DMS 273 (cell line): Measurements from ENCODE around the gene NEMP2.
A peak's percentile ranks its signal among the peaks of the same experiment; 100 is the strongest.

Experiments
- DNase-seq: peaks from one replicate; lab custom pipeline; 2025; ENCODE audit not compliant: unreplicated experiment; lab: John Stamatoyannopoulos, UW

The NEMP2 gene

DNA sequence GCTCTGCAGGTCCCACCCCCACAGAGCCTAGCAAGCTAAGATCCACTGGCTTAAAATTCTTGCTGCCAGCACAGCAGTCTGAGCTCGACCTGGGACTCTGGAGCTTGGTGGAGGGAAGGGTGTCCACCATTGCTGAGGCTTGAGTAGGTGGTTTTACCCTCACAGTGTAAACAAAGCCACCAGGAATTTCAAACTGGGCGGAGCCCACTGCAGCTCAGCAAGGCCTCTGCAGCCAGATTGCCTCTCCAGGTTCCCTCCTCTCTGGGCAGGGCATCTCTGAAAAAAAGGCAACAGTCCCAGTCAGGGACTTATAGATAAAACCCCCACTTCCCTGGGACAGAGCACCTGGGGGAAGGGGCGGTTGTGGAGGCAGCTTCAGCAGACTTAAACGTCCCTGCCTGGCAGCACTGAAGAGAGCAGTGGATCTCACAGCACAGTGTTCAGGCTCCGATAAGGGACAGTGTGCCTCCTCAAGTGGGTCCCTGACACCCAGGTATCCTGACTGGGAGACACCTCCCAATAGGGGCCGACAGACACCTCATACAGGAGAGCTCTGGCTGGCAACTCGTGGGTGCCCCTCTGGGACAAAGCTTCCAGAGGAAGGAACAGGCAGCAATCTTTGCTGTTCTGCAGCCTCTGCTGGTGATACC, 20.0 kb upstream of the NEMP2 start:
- DNase-seq = no peak

DNA sequence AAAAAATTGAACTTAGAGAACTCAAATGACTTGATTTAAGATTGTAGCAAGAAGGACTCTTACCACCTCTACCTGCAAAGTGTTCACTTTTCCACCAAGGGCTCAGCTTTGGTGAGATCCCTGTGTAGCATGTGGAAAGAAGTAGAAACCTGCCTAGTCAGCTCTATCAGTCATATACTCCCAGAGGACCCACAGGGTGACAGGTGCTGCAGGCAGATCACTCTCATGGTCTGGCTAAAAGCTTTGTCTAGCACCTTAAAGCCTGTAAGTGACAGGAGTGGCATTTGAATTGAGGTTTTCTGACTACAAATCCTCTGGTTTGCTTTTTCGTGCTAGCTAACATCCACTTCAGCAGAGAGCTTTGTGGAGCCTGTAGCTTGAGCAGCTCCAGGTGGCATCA, 18.7 kb upstream of the NEMP2 start:
- DNase-seq = no peak

DNA sequence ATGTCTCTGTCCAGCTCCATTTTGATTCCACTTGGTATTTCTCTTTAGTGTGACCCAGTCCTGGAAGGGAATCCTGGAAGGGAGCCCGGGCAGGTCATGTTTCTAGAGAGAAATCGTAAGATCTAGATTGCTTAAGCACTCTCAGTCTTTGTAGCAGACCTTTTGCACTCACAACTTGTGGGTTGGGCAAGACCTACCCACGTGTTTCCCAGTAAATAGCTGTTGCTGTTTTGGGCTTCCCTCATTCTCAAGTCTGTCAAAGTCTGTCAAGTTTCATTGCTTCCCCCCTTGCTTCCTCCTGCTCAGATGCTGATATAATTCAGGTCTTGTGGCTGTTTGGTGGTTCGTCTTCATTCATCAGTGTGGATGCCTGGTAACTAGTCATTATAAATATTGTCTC, 17.4 kb upstream of the NEMP2 start:
- no peak for DNase-seq

DNA sequence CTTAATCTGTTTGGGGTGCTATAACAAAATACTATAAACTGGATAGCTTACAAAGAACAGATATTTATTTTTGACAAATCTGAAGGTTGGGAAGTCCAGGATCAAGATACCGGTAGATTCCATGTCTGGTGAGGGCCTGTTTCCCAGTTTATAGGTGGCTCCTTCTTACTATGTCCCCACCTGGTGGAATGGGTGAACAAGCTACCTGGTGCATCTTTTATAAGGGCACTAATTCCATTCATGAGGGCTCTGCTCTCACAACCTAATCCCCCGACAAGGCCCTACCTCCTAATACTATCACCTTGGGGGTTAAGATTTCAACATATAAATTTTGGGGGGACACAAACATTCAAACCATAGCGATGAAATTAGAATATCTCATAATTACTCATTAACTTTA, 15.6 kb upstream of the NEMP2 start:
- DNase-seq = no peak

DNA sequence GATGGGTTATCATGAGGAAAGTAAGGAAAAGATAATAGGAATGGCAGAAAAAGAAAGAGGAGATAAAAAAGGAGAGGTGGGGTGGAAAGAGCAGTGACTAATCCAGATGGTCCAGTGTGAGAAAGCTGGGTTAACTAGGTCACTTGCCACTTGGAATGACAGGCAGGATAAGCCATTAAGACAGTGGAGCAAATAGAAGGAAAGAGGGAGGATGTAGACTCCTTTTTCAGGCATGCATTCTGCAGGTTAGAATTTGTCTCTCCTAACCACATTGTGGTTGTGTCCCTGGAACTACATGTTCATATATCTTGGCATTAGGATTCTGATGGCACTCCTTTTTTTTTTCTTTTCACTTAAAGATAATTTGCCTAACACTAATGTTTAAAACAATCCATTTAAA, 13.4 kb upstream of the NEMP2 start:
- no peak for DNase-seq

DNA sequence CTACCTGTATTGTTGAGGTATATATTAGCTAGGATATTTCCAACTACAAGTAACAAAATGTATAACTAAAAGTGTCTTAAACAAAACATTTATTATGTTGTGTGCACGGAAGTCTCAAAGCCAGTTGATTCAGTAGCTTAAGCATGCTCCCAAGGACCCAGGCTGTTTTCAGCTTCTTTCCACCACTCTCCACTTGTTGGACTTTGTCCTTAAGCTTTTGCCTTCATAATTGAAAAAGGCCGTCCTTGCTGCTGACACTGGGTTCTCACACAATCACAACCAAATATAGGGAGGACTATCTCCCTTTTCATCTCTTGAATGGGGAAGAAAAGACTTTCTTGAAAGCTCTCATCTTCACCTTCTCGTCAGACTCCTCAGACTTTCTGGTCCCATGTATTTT, 12.2 kb upstream of the NEMP2 start:
- DNase-seq = no peak

DNA sequence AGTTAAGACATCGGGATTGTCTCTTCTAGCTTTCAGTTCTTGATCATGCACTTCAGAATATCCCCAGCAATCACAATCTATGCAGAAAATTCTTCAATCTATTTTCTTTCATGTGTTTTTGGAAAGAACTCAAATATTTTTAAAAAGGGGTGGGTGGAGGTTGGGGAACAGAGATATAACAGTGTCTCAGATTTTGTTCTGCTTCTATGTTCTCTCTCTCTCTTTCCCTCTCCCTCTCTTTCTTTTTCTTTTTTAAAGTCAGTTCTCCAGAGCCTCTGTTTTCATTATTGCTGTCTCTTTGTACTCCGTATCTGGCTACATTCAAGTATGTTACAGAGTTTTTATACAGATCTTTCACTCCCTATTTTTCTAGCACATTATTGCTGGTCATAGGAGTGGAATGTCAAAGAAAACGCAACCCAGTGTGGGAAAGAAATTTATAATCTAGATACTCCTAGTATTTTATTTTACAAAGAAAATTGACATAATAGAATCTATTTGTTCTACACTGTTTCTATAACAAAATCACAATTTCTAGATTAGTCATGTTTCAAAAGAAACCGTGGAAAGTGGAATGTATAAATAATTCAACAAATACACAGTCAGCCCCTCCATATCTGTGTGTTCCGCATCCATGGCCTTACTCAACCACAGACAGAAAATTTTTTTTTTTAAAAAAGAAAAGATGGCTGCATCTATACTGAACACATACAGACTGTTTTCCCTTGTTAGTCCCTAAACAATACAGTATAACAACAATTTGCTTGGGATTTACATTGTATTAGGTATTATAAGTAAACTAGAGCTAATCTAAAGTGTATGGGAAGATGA, 11.2 kb upstream of the NEMP2 start:
- DNase-seq = no peak

DNA sequence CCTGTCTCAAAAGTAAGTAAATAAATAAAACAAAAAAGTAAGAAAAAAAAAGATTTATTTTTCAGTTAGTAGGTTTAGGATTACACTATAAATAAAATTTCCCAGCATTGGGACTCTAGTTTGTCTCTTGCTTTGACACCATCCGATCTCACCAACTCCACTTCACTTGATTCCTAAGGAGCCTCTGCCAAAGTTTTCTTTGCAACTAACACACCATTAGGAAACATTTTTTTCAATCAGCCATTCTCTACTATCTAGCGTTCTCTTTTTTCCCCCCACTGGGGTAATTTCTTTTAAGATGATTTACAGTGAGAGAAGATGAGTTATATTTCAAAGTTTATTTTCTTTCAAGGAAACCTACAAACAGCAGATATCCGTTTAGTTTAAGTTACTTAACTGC, 10.6 kb upstream of the NEMP2 start:
- no peak for DNase-seq

DNA sequence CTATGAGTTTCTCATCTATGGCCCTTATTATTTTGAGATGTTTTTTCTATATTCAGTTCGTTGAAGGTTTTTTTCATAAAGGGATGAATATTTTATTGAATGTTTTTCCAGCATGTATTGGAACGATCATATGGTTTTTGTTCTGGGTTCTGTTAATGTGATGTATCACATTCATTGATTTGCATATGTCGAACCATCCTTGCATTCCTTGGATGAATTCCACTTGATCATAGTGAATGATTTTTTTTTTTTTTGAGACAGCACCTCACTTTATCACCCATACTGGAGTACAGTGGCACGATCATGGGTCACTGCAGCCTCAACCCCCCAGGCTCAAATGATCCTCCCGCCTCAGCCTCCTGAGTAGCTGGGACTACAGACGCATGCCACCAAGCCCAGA, 5.5 kb upstream of the NEMP2 start:
- peak; percentile 20 for DNase-seq

DNA sequence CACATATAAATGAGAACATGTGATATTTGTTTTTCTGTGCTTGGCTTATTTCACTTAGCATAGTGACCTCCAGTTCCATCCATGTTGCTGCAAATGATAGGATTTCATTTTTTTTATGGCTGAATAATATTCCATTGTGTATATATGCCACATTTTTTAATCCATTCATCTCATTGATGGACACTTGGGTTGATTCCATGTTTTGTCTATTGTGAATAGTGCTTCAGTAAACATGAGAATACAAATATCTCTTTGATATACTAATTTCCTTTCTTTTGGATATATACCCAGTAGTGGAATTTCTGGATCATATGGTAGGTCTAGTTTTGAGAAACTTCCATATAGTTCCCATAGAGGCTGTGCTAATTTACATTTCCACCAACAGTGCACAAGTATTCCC, 3.7 kb upstream of the NEMP2 start:
- no peak for DNase-seq

DNA sequence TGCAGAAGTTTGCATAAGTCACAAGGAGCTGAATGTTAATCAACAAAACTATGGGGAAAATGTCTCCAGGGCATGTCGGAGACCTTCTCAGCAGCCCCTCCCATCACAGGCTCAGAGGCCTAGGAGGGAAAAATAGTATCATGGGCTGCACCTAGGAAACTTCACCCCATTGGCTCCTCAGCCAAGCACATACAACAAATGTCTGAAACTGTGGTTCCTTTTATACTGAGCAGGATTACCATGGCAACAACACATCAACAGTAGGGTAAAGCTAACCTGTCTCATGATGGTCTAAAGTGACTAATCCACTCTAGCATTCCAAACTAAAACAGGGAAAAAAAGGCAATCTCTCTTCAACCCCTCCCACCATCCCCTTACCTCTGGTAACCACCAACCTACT, 3.2 kb upstream of the NEMP2 start:
- no peak for DNase-seq

DNA sequence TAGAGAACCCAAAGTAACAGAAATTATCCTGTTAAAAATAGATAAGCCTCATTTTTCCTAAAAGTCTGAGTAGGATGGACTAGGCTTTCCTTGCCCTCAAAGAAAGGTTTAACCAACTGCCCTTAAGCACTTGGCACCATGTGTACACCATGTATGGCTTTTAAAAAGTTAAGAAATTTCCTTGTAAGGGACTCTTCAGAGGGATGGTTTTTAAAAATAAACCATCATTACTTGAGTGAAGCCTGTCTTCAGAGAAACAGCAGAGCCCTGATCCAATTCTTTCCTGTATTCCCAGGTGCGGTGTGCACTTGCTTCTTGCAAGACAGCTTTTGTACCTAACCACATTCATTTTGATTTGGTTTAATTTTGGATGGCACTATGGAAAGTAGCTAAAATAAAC, 1.1 kb upstream of the NEMP2 start:
- peak; percentile 20 for DNase-seq

DNA sequence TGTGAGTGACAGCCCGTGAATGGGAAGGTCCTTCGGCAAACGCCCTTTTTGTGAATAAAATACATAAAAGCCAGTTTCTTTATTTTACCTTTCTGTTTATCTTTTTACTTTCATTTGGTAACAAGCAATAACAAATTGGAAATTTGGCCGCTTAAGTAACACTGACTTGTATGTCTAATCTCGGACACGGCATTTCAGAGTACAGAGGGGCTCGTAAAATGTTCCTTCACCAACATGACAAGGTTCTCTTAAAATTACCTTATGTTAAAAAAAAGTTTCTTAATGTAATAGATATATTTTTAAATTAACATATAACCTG, 558 bp upstream of the NEMP2 start:
- no peak for DNase-seq

DNA sequence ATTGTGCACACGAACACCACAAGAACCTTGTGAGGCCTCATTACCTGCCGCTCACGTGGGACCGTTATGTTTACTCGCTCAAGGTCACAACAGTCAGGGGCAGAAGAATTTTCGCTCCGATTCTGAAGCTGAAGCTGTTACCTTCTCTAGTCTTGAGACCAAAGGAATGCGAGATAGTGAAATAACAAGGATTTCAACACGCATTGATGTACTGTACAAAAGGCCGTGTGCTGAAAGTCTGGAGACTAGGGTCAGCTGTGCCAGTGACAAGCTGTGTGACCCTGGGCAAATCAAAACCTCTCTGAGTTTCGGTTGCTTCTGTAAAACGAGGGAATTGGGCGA, 583 bp downstream of the NEMP2 start:
- no peak for DNase-seq

DNA sequence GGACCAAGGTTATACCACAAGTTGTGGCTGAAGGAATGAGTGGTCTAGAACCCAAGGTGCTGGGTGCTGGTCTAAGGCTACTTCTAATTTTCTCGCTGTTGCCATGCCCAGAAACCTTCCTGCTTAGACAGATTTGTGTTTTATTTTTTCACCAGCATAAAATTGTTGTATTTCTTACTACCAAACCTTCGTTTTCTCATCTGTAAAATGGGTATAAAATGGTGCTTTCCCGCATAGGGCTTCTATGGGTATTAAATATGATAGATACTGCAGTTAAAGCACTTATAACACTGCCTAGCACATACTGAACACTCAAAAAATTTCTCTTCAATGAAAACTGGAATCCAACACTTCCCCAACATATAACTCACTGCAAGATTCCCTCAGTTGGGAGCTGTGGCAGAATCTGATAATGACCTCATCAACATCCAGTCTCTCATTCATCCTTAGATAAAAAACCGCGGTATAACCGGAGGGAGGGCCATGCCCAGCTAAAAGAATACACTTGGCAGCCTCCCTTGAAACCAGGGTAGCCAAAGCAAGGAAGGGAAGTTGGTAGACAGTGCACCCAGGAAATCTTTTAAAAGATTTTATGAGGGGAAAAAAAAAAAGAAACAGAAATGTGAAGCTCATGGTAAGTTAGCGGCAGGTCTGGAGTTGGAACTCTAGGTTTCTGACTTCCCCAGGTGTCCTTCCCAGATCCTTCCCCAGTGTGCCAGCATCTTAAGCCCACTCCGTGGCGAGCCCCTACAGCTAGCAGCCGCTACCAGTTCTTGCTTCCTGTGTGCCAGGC, 1.2 kb downstream of the NEMP2 start:
- DNase-seq = peak; percentile 22

DNA sequence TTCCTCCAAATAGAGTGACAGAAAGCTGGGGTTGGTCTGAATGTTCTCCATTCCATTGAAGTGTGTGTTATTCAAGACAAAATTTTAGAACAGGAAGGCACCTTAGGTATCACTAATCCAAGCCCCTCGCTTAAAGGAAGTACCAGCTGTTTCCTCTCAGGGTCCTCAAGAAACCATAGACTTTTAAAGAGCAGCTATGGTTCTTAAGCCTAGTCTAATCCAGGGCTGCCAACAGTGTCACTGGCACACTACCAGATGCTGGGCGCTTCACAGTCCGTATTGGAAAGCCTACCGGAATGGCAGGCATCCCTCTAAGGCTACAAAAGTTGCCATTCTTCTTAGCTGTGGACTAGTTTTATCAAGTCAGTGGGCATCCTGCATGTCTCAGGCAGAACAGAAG, 1.9 kb downstream of the NEMP2 start:
- DNase-seq = peak; percentile 36

DNA sequence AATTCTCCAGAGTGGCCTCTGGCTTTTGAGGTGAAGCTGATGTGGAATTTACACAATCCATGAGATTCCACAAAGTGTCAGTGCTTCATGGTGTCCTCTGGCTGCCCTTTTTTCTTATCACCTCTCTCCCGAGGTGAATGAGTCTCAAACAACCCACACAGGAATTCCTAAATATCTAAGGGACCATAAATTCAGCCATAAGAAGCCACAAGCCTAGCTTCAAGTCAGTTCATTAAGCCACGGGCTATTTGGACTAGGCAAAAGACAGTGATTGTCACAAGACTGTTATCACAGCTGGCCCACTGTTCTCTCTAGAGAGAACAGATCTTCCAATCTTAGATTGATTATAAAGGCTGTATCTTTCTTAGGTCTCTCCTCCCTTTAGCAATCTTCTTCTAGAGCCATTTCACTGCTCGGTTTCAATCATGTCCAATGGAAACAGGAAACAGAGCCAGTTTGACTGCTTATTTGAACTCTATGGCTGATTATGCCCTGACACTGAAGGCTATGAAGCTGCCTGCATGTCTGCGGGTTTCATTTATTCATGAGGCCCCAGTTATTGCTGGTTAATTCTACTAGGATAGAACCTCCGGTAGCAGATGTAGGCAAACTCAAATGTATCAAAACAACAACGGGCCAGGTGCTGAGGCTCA, 4.1 kb downstream of the NEMP2 start:
- DNase-seq = peak; percentile 37

DNA sequence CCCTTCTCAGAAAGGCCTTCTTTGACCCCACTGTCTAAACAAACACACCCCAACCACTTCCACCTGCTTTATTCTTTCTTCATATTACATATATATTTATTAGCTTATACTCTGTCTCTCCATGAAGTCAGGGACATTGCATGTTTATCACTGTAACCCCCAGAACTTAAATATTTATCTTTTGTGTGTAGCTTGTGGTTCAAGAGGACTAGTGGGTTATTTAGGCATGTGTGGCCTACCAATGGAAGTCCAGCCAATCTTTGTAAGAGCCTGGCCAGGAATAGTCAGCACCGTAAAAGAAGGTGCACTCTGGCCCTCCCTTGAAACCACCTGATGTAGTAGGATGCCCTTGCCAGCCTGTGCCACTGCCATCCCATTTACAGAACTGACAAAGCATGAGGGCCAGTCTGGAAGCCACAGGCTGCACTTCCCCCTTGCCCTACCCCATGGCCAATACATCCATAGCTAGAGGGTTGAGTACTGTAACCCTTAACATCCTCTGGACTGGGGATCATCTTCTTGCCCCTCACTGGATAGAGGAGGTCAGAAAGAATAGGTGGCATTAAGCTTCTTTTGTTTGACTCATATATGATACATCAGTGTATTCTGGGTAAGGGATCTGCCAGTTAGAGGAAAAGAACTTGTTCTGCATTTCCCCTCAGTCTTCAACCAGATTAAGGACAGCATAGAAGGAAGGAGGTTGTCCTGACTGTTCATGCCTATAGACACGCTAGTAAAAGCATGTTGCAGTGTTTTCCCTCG, 4.9 kb downstream of the NEMP2 start:
- DNase-seq = no peak

DNA sequence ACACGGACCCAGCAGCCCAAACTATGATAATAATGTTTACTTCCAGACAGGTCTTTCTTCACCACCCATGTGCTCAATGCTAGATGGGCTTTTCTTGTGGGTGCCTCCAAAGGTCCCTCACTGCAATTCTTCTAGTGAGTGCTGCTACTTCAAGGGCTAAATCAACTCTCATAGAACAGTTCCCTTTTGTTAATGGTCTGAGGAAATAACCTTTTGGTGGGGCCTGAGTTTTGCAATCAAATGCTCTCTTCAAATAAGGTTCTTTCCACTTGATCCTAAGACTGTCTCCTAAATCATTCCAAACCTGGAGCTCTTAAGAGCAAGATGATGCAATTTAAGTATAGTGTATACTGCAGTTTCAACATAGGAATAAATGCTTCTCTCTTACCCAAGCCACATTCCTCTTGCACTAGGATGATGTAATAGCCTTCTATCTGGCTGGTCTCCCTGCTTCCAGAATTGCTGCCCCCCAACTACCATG, 6.0 kb downstream of the NEMP2 start:
- no peak for DNase-seq

DNA sequence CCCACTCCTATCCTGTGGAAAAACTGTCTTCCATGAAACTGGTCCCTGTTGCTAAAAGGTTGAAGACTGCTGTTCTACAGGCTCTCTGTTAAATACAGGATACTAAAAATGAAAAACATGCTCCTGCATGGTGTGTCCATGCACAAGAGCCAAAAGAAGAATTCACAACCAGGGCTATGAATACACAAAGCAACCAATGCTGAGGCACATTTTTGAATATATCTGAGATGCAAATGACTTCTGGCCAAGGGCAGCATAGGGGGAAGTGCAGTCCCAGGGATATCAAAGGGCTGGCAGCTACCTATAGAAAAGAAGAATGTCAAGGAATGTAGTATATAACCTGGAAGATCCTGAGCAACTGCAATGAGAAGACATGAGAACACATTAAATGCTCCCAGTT, 6.6 kb downstream of the NEMP2 start:
- DNase-seq = no peak

DNA sequence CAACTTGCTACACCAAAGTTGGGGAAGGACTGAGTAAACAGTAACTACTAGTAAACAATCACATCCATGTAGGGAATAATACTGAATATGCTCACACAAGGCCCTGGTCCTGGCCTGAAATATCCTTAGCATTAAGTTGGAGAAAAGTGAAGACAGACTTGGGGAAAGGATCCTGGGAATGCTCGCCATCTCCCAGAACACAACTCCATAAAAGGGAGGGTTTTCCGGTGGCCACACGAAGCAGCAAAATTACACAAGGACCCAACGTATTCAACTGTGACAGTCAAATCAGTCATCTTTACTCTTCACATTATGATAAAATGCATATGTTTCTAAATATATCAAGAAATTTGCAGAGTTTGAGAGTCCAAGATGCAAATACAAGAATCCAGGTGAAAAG, 7.3 kb downstream of the NEMP2 start:
- no peak for DNase-seq
